ENCODE results near the gene CCDC15. TPM values are rescaled to one million over a fixed set of nuclear protein-coding genes. Genes with fewer than 3 reads are reported as not detected.

CCDC15 gene
- total and polyA plus RNA-seq, 2 of the 13 experiments (the other 11 are each of a cell fraction or from before 2014, with no cell fraction given): 2.2 to 4.6 TPM

GRCh38 chr11:124983674-124984511, 29.9 kb downstream of the CCDC15 start (continued):
- TF ChIP-seq ZNF788 (CRISPR knock-in tag; IDR thresholded peaks at IDR 0.05; ENCODE audit: borderline replicate concordance) (no peak), KDM6A (CRISPR knock-in tag; IDR thresholded peaks at IDR 0.05; ENCODE audit: low read depth) (no peak)

DNA sequence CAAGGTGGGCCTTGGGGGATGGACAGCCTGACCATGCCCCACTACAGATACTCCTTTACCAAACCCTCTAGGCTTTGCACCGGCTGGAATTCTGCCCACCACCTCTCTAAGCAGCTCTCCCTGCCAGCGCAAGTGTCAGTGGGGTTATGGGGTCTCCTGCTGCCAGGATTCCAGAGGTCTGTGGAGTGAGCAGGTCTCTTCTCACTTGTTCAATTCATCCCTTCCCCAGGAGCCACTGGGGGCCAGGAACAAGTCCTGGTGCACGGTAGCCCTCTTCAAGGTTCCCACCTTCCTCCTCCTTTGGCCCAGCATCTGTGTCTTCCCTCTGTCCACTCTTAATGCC, 30.5 kb downstream of the CCDC15 start:
- H3K79me2 ChIP-seq (ENCODE audit: insufficient read depth, low read length): no peaks in the 10 kb centered on the region
- 85% methylated on average over 2 of the region's 3 CpGs for WGBS (ENCODE audit: low lambda C conversion rate)
- CTCF ChIA-PET (ENCODE audit: low intra/inter-chr PET ratio, low total read pairs): no interaction called here
- no peaks in the 10 kb centered on the region for H3K4me1 ChIP-seq (ENCODE audit: insufficient read depth, low read length)
- FAIRE-seq (no peak), DNase-seq (ENCODE audit: low spot score) (no peak), ATAC-seq (no peak)
- intact Hi-C loops (cut with micrococcal nuclease; ENCODE audit: unreplicated experiment): no loop called here
- no peak overlapping the region for H3K4me2 ChIP-seq (ENCODE audit: low read depth, low read length)
- in situ Hi-C loops (cut with HindIII; ENCODE audit: extremely low pct_ligation_motif_present, low pct_unique_long_range_greater_than_20kb): no loop called here
- no peak for TF ChIP-seq CREB3 (CRISPR knock-in tag; IDR thresholded peaks at IDR 0.05)
- TF ChIP-seq, protein P1, sequence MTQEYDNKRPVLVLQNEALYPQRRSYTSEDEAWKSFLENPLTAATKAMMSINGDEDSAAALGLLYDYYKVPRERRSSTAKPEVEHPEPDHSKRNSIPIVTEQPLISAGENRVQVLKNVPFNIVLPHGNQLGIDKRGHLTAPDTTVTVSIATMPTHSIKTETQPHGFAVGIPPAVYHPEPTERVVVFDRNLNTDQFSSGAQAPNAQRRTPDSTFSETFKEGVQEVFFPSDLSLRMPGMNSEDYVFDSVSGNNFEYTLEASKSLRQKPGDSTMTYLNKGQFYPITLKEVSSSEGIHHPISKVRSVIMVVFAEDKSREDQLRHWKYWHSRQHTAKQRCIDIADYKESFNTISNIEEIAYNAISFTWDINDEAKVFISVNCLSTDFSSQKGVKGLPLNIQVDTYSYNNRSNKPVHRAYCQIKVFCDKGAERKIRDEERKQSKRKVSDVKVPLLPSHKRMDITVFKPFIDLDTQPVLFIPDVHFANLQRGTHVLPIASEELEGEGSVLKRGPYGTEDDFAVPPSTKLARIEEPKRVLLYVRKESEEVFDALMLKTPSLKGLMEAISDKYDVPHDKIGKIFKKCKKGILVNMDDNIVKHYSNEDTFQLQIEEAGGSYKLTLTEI (CRISPR knock-in tag; conservative IDR thresholded peaks at IDR 0.05): no peak
- no peak for TF ChIP-seq ZNF660 (CRISPR knock-in tag; IDR thresholded peaks at IDR 0.05; ENCODE audit: borderline replicate concordance, low read depth)
- TF ChIP-seq JUND (CRISPR knock-in tag; IDR thresholded peaks at IDR 0.05): no peak
- POLR2A ChIA-PET: no interaction called here
- no peaks in the 10 kb centered on the region for H3K27me3 ChIP-seq (ENCODE audit: control insufficient read depth in 1 of 2, insufficient read depth in 2 of 2, low read length in 2 of 2)
- no peak overlapping the region for H2AFZ ChIP-seq (ENCODE audit: low read length)
- no peak overlapping the region for H3K27ac ChIP-seq (ENCODE audit: extremely low read length, insufficient read depth, low read length)
- no TSS peak for BruUV-seq (replicated peaks)
- H4K20me1 ChIP-seq (ENCODE audit: insufficient read depth, low read length): no peaks in the 10 kb centered on the region
- H3K36me3 ChIP-seq (replicated peaks in 1 of 2; ENCODE audit: control insufficient read depth in 1 of 2, insufficient read depth in 2 of 2, low read length in 2 of 2): peaks cover 0 to 9% of the 10 kb centered on the region in 2 experiments; a peak in 2 of 5 replicates
- H3K4me3 ChIP-seq (replicated peaks in 1 of 3; ENCODE audit: insufficient read depth in 1 of 3, low read depth in 2 of 3, low read length in 3 of 3): no peak overlapping the region
- H3K9ac ChIP-seq (ENCODE audit: insufficient read depth, low read depth, low read length): no peak overlapping the region
- peaks cover 3% of the 10 kb centered on the region; the same call in 1 of the 2 replicates for H3K9me3 ChIP-seq (ENCODE audit: low read length)

Data from HepG2 (cell line).